ENCODE measurements around the gene ZBTB7A. TPM values are rescaled to one million over a fixed set of nuclear protein-coding genes. Genes with fewer than 3 reads are reported as not detected.
"Not testable (repeated sequence)": the region's sequence is repeated elsewhere in the genome, so short reads cannot be mapped to it uniquely, and the experiment has no call there.

The ZBTB7A gene
- total and polyA plus RNA-seq, 10 of the 15 experiments (the other 5 are each of a cell fraction or from before 2014, with no cell fraction given): 0.26 to 42.4 (median 4.5) TPM

DNA sequence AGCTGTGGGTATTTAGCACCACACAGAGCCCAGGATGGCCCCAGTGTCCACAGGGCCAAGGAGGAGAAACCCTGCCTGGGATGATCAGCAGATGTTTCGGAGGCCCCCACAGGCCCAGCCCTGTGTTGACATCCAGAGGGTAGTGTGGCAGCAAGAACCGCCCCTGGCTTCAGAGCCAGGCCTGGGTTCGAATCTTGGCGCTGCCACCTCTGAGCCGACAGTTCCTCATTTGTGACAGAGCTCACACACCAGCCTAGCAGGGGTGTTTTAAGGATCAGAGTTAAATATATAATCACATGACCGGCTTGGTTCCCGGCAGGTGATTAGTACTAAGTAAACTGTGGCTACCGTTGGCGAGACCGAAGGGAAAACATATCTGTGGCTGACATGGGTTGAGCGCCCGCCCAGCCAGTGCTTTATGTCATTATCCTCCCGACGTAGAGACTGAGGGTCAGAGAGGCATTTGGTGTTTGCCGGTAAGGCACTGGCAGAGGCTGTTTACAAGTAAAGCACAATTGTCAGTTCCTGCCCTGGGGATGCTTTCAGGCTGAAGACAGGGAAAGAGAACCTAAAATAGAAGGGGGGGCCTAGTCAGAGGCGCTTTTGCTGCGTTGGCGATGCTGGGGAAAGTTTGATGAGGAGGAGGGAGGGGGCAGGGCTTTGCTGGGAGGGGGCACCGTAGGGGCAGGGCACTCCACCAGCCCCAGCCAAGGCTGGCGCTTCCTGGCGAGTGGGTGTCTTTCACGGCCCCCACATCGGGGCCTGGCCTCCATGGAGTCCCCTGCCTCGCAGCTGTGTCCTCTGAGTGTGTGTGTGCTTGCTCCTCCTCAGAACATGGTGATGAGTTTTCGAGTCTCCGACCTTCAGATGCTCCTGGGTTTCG, 54.4 kb downstream of the ZBTB7A start (continued):
- TF ChIP-seq, protein P1, sequence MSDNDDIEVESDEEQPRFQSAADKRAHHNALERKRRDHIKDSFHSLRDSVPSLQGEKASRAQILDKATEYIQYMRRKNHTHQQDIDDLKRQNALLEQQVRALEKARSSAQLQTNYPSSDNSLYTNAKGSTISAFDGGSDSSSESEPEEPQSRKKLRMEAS (IDR thresholded peaks at IDR 0.05; ENCODE audit: low read depth, low read length): no peak
- TF ChIP-seq ZNF207 (IDR thresholded peaks at IDR 0.05; ENCODE audit: borderline replicate concordance): no peak

DNA sequence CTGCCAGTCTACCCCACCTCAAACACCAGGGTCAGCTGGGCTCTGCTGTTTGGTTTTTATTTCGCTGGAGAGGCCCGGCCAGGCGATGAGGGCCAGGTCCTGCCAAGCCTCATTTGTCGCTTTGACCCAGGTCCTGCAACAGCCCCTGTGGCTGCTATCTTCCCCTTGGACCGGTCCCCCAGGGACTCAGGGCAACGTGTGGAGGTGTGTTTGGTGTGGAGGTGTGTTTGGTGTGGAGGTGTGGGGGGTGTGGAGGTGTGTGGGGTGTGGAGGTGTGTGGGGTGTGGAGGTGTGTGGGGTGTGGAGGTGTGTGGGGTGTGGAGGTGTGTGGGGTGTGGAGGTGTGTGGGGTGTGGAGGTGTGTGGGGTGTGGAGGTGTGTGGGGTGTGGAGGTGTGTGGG, 55.3 kb downstream of the ZBTB7A start:
- peaks cover 0 to 15% of the 10 kb centered on the region in 2 experiments; a peak in 2 of 4 replicates for H3K36me3 ChIP-seq (ENCODE audit: control insufficient read depth in 2 of 2, insufficient read depth in 2 of 2, low read length in 1 of 2)
- WGBS (ENCODE audit: insufficient coverage, insufficient replicate concordance, low lambda C conversion rate, missing lambda C conversion rate): 98% methylated on average over 6 of the region's 6 CpGs
- DNase-seq (ENCODE audit: low read depth, low spot score); H3K9me3 ChIP-seq (replicated peaks; ENCODE audit: control insufficient read depth, insufficient read depth, low read length); in situ Hi-C loops (cut with MboI); H3K9ac ChIP-seq (ENCODE audit: control insufficient read depth, insufficient read depth, low read length); H2AFZ ChIP-seq (ENCODE audit: control insufficient read depth, low read depth, low read length); BruUV-seq (replicated peaks); intact Hi-C loops (cut with micrococcal nuclease; ENCODE audit: unreplicated experiment); FAIRE-seq; H3K4me3 ChIP-seq; H3K27ac ChIP-seq (ENCODE audit: control insufficient read depth, insufficient read depth); H3K27me3 ChIP-seq (replicated peaks in 1 of 2; ENCODE audit: control insufficient read depth in 2 of 2, insufficient read depth in 2 of 2, low read length in 1 of 2); H3K4me1 ChIP-seq (ENCODE audit: control insufficient read depth, insufficient read depth, low read length); CTCF ChIA-PET; POLR2A ChIA-PET; SMC1A ChIA-PET (ENCODE audit: uncharacterized antibody, unreplicated experiment); ATAC-seq; RAD21 ChIA-PET (ENCODE audit: unreplicated experiment); H4K20me1 ChIP-seq (ENCODE audit: control insufficient read depth, insufficient read depth): not testable (repeated sequence)
- 0 out of 2 replicates have a peak overlapping the region, but pooled peaks have one; percentile 25 for H3K4me2 ChIP-seq (ENCODE audit: control insufficient read depth, insufficient read depth)
- H3K79me2 ChIP-seq (ENCODE audit: control insufficient read depth, insufficient read depth, low read length): peaks cover 34% of the 10 kb centered on the region

DNA sequence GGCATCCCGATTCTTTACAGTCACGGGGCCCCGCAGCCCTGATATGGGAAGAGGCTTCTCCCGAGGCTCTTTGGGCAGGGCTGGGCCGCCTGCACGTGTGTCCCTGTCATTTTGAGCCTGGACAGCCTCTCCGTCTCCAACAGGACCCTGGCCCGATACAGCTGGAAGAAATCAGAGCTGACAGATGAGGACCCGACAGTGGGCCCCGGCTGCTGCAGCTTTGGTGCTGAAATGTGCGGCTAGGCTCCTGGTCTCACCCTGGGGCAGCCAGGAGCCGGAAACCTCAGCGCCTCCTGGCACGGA, 55.9 kb downstream of the ZBTB7A start:
- BruUV-seq (replicated peaks): no TSS peak
- H3K4me3 ChIP-seq: no peak overlapping the region
- no peak overlapping the region for H3K4me2 ChIP-seq (ENCODE audit: control insufficient read depth, insufficient read depth)
- CTCF ChIA-PET: no interaction called here
- no peak overlapping the region for H3K27ac ChIP-seq (ENCODE audit: control insufficient read depth, insufficient read depth)
- SMC1A ChIA-PET (ENCODE audit: uncharacterized antibody, unreplicated experiment): no interaction called here
- in situ Hi-C loops (cut with MboI): no loop called here
- WGBS (ENCODE audit: insufficient coverage, insufficient replicate concordance, low lambda C conversion rate, missing lambda C conversion rate): over 99% methylated on average over 13 of the region's 14 CpGs
- H3K27me3 ChIP-seq (replicated peaks in 1 of 2; ENCODE audit: control insufficient read depth in 2 of 2, insufficient read depth in 2 of 2, low read length in 1 of 2): no peaks in the 10 kb centered on the region
- H3K79me2 ChIP-seq (ENCODE audit: control insufficient read depth, insufficient read depth, low read length): peaks cover 34% of the 10 kb centered on the region
- intact Hi-C loops (cut with micrococcal nuclease; ENCODE audit: unreplicated experiment): no loop called here
- no peak for DNase-seq (ENCODE audit: low read depth, low spot score)
- no peaks in the 10 kb centered on the region for H3K9me3 ChIP-seq (replicated peaks; ENCODE audit: control insufficient read depth, insufficient read depth, low read length)
- no peak for TF ChIP-seq EP300 (IDR thresholded peaks at IDR 0.05; ENCODE audit: borderline replicate concordance in 1 of 2, control insufficient read depth in 1 of 2, low read depth in 2 of 2, low read length in 2 of 2)
- TF ChIP-seq, protein P2, sequence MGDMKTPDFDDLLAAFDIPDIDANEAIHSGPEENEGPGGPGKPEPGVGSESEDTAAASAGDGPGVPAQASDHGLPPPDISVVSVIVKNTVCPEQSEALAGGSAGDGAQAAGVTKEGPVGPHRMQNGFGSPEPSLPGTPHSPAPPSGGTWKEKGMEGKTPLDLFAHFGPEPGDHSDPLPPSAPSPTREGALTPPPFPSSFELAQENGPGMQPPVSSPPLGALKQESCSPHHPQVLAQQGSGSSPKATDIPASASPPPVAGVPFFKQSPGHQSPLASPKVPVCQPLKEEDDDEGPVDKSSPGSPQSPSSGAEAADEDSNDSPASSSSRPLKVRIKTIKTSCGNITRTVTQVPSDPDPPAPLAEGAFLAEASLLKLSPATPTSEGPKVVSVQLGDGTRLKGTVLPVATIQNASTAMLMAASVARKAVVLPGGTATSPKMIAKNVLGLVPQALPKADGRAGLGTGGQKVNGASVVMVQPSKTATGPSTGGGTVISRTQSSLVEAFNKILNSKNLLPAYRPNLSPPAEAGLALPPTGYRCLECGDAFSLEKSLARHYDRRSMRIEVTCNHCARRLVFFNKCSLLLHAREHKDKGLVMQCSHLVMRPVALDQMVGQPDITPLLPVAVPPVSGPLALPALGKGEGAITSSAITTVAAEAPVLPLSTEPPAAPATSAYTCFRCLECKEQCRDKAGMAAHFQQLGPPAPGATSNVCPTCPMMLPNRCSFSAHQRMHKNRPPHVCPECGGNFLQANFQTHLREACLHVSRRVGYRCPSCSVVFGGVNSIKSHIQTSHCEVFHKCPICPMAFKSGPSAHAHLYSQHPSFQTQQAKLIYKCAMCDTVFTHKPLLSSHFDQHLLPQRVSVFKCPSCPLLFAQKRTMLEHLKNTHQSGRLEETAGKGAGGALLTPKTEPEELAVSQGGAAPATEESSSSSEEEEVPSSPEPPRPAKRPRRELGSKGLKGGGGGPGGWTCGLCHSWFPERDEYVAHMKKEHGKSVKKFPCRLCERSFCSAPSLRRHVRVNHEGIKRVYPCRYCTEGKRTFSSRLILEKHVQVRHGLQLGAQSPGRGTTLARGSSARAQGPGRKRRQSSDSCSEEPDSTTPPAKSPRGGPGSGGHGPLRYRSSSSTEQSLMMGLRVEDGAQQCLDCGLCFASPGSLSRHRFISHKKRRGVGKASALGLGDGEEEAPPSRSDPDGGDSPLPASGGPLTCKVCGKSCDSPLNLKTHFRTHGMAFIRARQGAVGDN (IDR thresholded peaks at IDR 0.05): no peak
- no peak for TF ChIP-seq POU2F2 (IDR thresholded peaks at IDR 0.05; ENCODE audit: borderline replicate concordance, low read depth, low read length)
- TF ChIP-seq, protein P3, sequence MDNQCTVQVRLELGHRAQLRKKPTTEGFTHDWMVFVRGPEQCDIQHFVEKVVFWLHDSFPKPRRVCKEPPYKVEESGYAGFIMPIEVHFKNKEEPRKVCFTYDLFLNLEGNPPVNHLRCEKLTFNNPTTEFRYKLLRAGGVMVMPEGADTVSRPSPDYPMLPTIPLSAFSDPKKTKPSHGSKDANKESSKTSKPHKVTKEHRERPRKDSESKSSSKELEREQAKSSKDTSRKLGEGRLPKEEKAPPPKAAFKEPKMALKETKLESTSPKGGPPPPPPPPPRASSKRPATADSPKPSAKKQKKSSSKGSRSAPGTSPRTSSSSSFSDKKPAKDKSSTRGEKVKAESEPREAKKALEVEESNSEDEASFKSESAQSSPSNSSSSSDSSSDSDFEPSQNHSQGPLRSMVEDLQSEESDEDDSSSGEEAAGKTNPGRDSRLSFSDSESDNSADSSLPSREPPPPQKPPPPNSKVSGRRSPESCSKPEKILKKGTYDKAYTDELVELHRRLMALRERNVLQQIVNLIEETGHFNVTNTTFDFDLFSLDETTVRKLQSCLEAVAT (IDR thresholded peaks at IDR 0.05): no peak
- no peaks in the 10 kb centered on the region for H4K20me1 ChIP-seq (ENCODE audit: control insufficient read depth, insufficient read depth)
- H2AFZ ChIP-seq (ENCODE audit: control insufficient read depth, low read depth, low read length): no peak overlapping the region
- peaks cover 7% of the 10 kb centered on the region; the same call in 1 of the 2 replicates for H3K4me1 ChIP-seq (ENCODE audit: control insufficient read depth, insufficient read depth, low read length)
- H3K36me3 ChIP-seq (ENCODE audit: control insufficient read depth in 2 of 2, insufficient read depth in 2 of 2, low read length in 1 of 2): peaks cover 0 to 15% of the 10 kb centered on the region in 2 experiments; a peak in 2 of 4 replicates
- no peak for ATAC-seq
- FAIRE-seq: no peak
- RAD21 ChIA-PET (ENCODE audit: unreplicated experiment): no interaction called here
- H3K9ac ChIP-seq (ENCODE audit: control insufficient read depth, insufficient read depth, low read length): no peak overlapping the region
- POLR2A ChIA-PET: no interaction called here

Measured in GM12878 (cell line).